Measurements from ENCODE around the gene CD274.

DNA sequence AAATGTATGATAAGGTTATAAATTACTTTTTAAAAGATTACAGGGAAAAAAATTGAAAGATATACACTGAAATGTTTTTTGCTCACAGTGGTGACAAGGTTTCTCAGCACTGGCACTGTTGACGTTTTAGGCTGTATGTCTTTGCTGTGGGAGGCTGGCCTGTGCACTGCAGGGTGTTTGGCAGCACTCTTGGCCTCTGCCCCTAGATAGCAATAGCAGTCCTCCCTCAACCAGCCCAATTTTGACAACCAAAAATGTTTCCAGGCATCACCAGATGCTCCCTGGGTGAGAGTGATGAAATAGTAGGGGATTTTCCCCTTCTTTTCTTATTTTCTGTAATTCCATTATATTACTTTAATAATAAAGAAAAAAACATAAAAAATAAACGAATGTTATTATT lies 3.3 kb downstream of the CD274 start:
- TF ChIP-seq, protein P1, sequence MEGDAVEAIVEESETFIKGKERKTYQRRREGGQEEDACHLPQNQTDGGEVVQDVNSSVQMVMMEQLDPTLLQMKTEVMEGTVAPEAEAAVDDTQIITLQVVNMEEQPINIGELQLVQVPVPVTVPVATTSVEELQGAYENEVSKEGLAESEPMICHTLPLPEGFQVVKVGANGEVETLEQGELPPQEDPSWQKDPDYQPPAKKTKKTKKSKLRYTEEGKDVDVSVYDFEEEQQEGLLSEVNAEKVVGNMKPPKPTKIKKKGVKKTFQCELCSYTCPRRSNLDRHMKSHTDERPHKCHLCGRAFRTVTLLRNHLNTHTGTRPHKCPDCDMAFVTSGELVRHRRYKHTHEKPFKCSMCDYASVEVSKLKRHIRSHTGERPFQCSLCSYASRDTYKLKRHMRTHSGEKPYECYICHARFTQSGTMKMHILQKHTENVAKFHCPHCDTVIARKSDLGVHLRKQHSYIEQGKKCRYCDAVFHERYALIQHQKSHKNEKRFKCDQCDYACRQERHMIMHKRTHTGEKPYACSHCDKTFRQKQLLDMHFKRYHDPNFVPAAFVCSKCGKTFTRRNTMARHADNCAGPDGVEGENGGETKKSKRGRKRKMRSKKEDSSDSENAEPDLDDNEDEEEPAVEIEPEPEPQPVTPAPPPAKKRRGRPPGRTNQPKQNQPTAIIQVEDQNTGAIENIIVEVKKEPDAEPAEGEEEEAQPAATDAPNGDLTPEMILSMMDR (IDR thresholded peaks at IDR 0.05), result no peak
- TF ChIP-seq POLR2A (IDR thresholded peaks at IDR 0.05), result no peak

All from heart left ventricle (tissue), 13 donors.